ENCODE measurements around the gene COL6A1. TPM values are rescaled to one million over a fixed set of nuclear protein-coding genes. Genes with fewer than 3 reads are reported as not detected.
"Not testable (repeated sequence)": the region's sequence is repeated elsewhere in the genome, so short reads cannot be mapped to it uniquely, and the experiment has no call there.

The COL6A1 gene
- total RNA-seq, 3 donors from 2014 or later, result 2.8 to 3.6 (median 3.0) TPM

DNA sequence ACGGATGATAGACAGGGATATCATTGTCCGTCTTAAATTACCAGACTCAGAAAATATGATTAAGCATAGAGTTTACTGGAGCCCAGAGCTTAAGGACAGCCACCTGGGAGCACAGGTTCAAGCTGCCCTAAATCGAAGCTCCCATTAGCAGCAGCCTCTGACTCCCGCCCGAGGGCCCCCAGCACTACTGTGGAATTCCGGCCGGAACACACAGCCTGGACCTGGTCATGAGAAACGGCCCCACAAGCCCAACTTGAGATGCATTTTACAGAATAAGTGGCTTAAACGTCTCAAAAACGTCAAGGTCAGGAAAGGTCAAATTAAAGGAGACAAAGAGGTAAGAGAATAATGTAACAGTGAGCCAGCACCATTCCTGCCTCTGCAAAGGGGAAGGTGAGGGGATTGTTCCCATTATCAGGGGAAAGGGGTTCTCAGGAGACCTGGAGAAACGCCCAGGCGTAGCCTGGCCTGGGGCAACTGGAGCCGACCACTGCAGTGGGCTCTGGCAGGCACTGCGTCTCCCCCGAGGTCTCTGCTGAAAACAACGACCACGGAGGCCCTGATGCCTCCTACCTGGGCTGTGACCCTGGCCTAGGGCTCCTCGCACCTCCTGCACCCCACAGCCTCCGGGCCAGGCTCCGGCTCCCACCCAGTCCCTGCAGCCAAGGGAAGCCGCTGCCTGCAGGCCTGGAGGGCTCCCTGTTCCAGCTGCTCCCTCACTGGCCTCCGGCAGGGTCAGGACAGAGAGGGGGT, 11.5 kb upstream of the COL6A1 start:
- Mint-ChIP-seq H3K4me1 (ENCODE audit: low read depth) (peaks cover 5% of the 10 kb centered on the region), H3K4me3 (no peak overlapping the region), H3K27me3 (ENCODE audit: low read depth) (peaks cover 14% of the 10 kb centered on the region), H3K9me3 (no peaks in the 10 kb centered on the region), H3K36me3 (ENCODE audit: insufficient read depth) (no peaks in the 10 kb centered on the region)
- ATAC-seq, result no peak
- DNase-seq, result no peak

DNA sequence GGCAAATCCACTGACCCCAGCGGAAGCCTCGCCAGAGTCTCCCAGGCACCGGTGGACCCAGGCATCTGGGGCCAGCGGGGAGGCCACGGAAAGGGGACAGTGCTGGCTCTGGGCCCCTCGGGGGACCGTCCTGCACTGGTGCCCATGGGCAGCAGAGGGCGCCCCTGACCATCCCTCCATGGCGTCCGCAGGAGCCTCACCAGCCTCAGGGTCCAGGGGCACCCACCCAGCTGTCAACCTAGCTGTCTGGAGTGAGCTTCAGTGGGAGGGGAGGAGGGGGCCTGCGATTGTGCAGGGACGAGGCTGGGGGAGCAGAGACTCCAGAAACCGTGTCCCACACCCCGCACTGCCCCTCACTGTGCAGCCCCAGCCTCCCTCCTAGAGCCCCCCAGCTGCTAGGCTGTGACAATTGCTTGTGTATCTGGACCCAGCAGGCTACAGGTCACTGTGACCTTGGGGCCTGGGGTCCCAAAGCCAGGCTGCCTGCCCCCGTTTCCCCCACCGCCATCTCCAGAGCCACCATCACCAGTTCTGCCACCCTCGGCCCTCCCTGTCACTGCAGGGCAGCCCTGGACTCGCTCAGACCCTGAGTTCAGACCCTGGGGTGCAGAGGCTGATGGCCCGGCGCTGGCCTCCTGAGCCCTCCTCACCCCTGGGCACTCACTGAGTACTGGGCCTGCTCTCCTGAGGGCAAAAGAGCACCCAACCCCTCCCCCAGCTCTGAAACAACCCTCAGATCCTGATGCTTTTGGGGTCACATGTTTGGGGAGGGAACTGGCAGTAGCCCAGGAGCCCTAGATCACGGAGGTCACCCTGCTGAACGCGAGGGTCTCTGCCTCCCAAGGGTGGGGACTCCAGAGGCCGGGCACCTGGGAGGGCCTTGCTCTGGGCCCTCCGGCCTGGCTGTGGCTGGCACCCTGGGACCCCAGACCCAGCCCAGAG, 10.6 kb upstream of the COL6A1 start:
- H3K4me3 Mint-ChIP-seq, result no peak overlapping the region
- peaks cover 20% of the 10 kb centered on the region for H3K27me3 Mint-ChIP-seq (ENCODE audit: low read depth)
- ATAC-seq (peak; percentile 62 to 72), DNase-seq (peak; percentile 46)
- peaks cover 12% of the 10 kb centered on the region for H3K4me1 Mint-ChIP-seq (ENCODE audit: low read depth)
- no peaks in the 10 kb centered on the region for H3K36me3 Mint-ChIP-seq (ENCODE audit: insufficient read depth)
- H3K9me3 Mint-ChIP-seq, result no peaks in the 10 kb centered on the region

GRCh38 chr21:45971616-45972352, 9.8 kb upstream of the COL6A1 start:
- ATAC-seq, result no peak
- no peaks in the 10 kb centered on the region for H3K9me3 Mint-ChIP-seq
- peaks cover 23% of the 10 kb centered on the region for H3K27me3 Mint-ChIP-seq (ENCODE audit: low read depth)
- H3K4me3 Mint-ChIP-seq, result no peak overlapping the region
- H3K4me1 Mint-ChIP-seq (ENCODE audit: low read depth), result peaks cover 12% of the 10 kb centered on the region
- no peak for DNase-seq
- H3K36me3 Mint-ChIP-seq (ENCODE audit: insufficient read depth), result no peaks in the 10 kb centered on the region

GRCh38 chr21:45972353-45972715, 9.2 kb upstream of the COL6A1 start:
- no peak overlapping the region for H3K4me3 Mint-ChIP-seq
- ATAC-seq (no peak), DNase-seq (no peak)

DNA sequence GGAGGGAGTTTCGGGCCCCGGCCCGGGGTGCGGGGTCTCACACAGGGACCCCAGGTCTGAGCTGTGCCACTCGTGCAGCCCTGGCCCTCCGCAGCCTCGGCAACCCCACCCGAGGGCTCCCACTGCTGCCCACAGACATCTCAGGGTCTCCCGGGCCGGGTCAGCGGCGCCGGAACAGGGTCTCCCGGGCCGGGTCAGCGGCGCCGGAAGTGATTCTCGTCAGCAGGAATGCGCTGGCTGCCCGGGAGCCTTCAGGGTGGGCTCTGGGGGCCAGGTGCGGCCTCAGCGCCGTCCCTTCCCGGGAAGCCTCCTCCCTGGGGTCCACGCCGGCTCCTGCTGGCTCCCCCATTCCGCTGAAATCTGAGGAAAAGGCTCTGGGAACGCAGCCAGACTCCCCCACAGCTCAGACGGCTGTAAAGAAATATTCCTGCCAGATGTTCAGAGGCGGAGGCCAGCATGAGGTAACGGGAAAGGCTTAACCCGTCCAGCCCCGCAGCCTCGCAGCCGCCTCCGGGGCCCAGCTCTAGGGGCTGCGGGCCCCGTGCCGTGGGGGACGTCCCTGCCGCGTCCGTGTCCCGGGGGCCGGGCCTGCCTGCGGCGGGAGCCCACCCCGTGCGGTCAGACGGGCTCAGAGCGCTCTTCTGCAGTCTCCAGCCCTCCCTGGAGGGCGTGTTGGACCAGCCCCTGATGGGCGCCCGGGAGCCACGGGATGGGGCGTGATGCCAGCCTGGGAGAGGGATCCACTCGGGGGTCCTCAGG, 8.7 kb upstream of the COL6A1 start:
- no peaks in the 10 kb centered on the region for H3K9me3 Mint-ChIP-seq
- no peaks in the 10 kb centered on the region for H3K36me3 Mint-ChIP-seq (ENCODE audit: insufficient read depth)
- H3K4me3 Mint-ChIP-seq, result peak overlapping the region; percentile 85
- no peak for DNase-seq
- H3K4me1 Mint-ChIP-seq (ENCODE audit: low read depth), result peaks cover 12% of the 10 kb centered on the region
- H3K27me3 Mint-ChIP-seq (ENCODE audit: low read depth), result peaks cover 17% of the 10 kb centered on the region
- ATAC-seq, result peak in 1 of 2 donors; percentile 11

More at GRCh38 chr21:45972353-45972715, 9.2 kb upstream of the COL6A1 start:
- H3K4me1 Mint-ChIP-seq (ENCODE audit: low read depth), result peaks cover 12% of the 10 kb centered on the region
- no peaks in the 10 kb centered on the region for H3K36me3 Mint-ChIP-seq (ENCODE audit: insufficient read depth)
- H3K27me3 Mint-ChIP-seq (ENCODE audit: low read depth), result peaks cover 18% of the 10 kb centered on the region
- no peaks in the 10 kb centered on the region for H3K9me3 Mint-ChIP-seq

GRCh38 chr21:45973475-45974072, 8.0 kb upstream of the COL6A1 start:
- Mint-ChIP-seq H3K9me3 (no peaks in the 10 kb centered on the region), H3K4me3 (peak overlapping the region; percentile 85), H3K4me1 (ENCODE audit: low read depth) (peaks cover 12% of the 10 kb centered on the region), H3K27me3 (ENCODE audit: low read depth) (peaks cover 17% of the 10 kb centered on the region), H3K36me3 (ENCODE audit: insufficient read depth) (no peaks in the 10 kb centered on the region)
- ATAC-seq (peak; percentile 83 to 88), DNase-seq (peak; percentile 78)

DNA sequence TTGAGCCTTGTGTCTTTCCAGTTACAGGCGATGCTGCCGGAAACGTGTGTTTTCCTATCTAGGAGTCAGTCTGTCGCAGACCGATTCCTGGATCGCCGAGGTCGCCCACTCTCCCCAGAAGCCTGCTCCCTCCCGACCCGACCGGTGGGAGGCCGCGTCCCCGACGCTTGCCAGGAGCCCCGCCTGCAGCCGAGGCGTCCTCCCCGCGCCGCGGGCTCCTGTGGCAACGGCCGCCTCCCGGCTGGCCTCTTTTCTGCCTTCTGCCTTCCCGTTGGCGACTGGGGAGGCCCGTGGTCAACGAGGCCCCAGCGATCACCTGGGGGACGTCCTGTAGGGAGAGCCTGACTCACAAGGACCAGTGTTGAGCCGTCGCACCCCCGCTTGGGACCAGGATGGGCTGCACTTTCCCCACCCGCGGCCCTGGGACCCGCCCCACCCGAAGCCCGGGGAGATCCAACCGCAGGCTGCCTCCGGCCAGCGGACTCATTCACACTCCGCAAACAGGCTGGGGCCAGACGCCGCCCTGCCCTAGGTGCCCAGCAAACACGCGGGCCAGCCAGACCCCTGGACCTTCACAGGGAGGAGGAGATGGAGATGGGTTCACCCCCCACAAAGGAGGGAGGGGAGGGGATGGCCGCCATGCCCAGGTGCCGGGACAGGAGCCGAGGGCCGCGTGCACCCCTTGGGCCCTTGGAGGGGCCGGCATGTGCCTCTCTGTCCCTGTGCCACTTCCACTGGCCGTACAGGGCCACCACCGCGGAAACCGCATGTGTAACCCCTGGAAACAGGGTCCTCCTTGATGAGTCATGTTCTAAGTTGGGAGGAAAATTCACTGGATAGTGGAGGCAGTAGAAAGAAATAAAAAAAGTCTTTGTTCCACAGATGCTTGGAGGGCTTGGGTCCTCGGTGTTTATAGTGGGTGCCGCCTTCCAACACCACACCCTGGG, 7.2 kb upstream of the COL6A1 start:
- Mint-ChIP-seq H3K4me3 (peak overlapping the region; percentile 85), H3K4me1 (ENCODE audit: low read depth) (peaks cover 14% of the 10 kb centered on the region), H3K9me3 (no peaks in the 10 kb centered on the region), H3K36me3 (ENCODE audit: insufficient read depth) (no peaks in the 10 kb centered on the region), H3K27me3 (ENCODE audit: low read depth) (peaks cover 16% of the 10 kb centered on the region)
- ATAC-seq (peak; percentile 49), DNase-seq (peak; percentile 14)

DNA sequence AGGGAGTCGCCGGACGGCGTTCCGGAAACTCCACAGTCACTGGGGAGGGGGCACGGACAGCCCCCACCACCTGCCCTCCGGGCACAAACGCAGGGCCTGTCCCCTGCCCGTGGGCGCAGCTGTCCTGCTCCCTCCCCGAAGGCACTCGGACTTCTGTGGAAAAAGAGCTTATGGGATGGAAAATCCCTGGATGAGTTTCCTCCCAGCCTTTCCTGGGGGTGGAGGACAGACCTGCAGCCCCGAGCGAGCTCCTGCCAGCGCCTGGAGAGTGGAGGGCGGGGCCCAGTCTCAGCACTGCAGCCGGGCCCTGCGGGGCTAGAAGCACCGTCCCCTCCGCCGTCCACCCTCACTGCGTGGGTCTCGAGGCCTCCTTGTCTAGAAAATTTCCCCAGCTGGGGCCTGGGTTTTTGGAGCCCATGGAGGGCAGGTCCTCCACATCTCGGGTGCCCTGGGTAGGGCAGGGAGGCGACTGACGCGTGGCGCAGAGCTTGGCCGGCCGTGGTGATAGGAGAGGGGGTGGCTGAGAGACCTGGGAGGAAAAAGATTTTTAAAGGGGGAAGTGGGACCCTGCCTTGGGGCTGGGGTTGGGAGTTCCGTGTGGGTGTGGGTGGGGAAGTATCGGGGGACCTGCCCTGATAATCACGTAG, 6.4 kb upstream of the COL6A1 start:
- DNase-seq, result no peak
- peak overlapping the region; percentile 16 for H3K4me3 Mint-ChIP-seq

DNA sequence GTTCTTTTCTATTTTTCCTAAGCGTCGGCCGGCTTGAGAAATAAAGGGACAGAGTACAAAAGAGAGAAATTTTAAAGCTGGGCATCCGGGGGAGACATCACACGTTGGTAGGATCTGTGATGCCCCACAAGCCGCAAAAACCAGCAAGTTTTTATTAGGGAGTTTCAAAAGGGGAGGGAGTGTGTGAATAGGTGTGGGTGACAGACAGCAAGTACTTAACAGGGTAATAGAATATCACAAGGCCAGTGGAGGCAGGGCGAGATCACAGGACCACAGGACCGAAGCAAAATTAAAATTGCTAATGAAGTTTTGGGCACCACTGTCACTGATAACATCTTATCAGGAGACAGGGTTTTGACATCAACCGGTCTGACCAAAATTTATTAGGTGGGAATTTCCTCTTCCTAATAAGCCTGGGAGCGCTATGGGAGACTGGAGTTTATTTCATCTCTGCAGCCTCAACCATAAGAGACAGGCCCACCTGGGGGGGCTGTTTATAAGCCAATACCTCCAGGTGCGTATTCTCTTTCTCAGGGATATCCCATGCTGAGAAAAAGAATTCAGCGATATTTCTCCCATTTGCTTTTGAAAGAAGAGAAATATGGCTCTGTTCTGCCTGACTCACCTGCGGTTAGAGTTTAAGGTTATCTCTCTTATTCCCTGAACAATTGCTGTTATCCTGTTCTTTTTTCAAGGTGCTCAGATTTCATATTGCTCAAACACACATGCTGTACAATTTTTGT, 5.7 kb upstream of the COL6A1 start:
- peaks cover 12% of the 10 kb centered on the region for H3K27me3 Mint-ChIP-seq (ENCODE audit: low read depth)
- ATAC-seq; H3K9me3 Mint-ChIP-seq; H3K36me3 Mint-ChIP-seq (ENCODE audit: insufficient read depth); DNase-seq: not testable (repeated sequence)
- H3K4me3 Mint-ChIP-seq, result peak overlapping the region; percentile 16
- H3K4me1 Mint-ChIP-seq (ENCODE audit: low read depth), result peaks cover 17% of the 10 kb centered on the region

More for the DNA sequence above, 6.4 kb upstream of the COL6A1 start:
- Mint-ChIP-seq H3K36me3 (ENCODE audit: insufficient read depth) (no peaks in the 10 kb centered on the region), H3K27me3 (ENCODE audit: low read depth) (peaks cover 12% of the 10 kb centered on the region), H3K9me3 (no peaks in the 10 kb centered on the region), H3K4me1 (ENCODE audit: low read depth) (peaks cover 17% of the 10 kb centered on the region)
- ATAC-seq, result no peak

DNA sequence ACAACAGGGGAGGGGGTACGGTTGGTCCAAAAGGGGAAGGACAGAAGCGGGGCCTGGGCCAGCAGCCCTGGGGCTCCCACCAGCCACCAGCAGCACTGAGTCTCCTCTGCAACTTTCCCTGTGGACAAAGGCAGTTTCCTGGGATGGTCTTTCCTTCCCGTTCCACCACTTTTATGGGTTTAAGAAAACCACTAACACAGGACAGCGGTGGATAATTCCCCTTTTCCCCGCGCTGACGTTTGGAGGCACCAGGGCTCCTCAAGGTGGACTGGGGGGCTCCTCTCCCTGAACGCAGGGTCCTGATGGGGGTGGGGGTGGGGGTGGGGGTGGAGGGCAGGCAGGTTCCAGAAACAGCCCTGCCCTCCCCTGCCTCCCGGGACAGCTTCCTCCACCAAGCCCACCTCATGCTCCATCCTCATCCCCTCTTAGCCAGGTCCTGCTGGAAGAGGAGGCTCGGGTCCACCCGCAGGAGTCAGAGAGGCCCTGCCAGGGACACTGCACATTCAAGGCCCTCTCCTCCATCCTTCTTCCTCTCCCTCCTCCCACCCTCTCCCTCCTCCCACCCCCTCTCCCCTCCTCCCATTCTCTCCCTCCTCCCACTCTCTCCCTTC, 4.8 kb upstream of the COL6A1 start:
- peaks cover 10% of the 10 kb centered on the region for H3K27me3 Mint-ChIP-seq (ENCODE audit: low read depth)
- no peak overlapping the region for H3K4me3 Mint-ChIP-seq
- ATAC-seq (no peak), DNase-seq (no peak)
- no peaks in the 10 kb centered on the region for H3K36me3 Mint-ChIP-seq (ENCODE audit: insufficient read depth)
- H3K4me1 Mint-ChIP-seq (ENCODE audit: low read depth), result peaks cover 17% of the 10 kb centered on the region
- no peaks in the 10 kb centered on the region for H3K9me3 Mint-ChIP-seq

GRCh38 chr21:45977396-45977795, 4.2 kb upstream of the COL6A1 start:
- Mint-ChIP-seq H3K27me3 (ENCODE audit: low read depth) (peaks cover 10% of the 10 kb centered on the region), H3K4me1 (ENCODE audit: low read depth) (peaks cover 17% of the 10 kb centered on the region), H3K4me3 (no peak overlapping the region), H3K36me3 (ENCODE audit: insufficient read depth) (no peaks in the 10 kb centered on the region), H3K9me3 (no peaks in the 10 kb centered on the region)
- ATAC-seq, result no peak
- DNase-seq, result no peak
